GM18951 (cell line): ENCODE data around the gene TMEM200B.
"Not testable (repeated sequence)": the region's sequence is repeated elsewhere in the genome, so short reads cannot be mapped to it uniquely, and the experiment has no call there.

ENCODE experiments used
- POLR2A ChIP-seq: IDR thresholded peaks from 4 replicates; pipeline ENCODE4 v1.6.1; 2011; ENCODE audit warnings: mild to moderate bottlenecking; ENCODE audit not compliant: insufficient read length, insufficient read depth; ENCODE audit errors: extremely low read depth
- in situ Hi-C: fragments of 300-500 bp; cut with MboI; formaldehyde crosslinking; loops from one replicate; pipeline ENCODE4 v1.12.0; 2022; ENCODE audit warnings: low sequenced_read_pairs, mixed read lengths, inconsistent platforms; ENCODE audit not compliant: unreplicated experiment

TMEM200B gene

DNA sequence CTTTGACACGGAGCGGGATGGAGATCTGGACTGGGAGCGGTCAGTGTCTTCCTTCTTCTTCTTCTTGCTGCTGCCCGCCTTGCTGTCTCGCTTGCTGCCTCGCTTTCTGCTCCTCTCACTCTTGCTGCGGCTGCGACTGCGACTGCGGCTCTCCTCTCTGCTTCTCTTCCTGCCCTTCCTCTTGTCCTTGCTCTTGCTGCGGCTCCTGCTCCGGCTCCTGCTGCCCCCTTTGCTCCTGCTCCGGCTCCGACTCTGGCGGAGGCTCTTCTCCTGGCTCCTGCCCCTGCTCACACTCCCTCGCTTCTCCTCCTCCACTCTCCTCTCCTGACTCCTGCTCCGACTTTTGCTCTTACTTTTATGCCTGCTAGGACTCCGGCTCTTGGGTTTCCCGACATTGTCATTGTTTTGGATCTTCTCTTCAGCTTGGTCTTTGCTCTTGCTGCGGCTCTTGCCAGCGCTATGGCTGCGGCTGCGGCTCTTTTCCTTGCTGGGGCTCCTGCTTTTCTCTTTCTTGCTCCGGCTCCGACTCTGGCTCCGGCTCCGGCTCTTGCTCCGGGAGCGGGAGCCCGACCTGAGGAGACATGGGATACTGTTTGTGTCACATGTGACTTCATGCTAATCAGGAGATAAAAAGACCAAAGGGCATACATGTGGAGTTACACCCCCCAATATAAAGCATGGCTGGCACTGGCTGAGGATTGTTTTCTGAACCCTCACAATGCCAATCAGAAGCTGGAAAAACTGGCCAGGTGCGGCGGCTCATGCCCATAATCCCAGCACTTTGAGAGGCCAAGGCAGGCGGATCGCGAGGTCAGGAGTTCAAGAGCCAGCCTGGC, 25.2 kb upstream of the TMEM200B start:
- in situ Hi-C loops, result no loop called here
- TF ChIP-seq POLR2A, result no peak

DNA sequence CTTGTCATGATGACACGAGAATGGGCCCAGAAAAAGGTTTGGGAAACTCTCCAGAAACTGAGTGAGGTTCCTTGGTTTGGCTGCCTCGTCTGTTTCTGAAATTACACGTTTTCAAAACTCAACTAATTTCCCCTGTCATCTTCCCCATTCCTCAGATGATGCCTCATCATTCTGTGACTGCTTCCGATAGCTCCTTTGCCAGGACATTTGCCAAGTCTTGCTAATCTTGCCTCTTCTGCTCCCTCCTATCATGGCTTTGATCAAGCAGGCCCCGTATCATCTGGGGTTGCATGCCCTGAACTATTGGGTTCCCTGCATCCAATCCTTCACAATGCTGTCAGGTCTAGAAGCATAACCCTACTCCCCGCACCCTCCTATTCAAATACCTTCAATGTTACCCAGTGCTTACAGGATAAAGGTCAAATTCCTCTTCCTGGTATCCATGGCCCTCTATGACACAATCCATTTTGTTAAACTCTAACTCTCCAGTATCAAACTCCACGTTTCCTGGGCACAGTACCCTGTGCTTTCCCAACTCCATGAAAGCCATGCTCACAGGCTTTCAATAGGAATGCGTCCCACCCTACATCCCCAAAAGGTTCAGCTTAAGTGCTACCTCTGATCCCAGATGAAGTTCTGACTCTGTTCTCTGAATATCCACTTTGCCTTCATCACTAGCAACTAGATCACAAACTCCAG, 22.2 kb upstream of the TMEM200B start:
- no peak for TF ChIP-seq POLR2A
- in situ Hi-C loops, result no loop called here

DNA sequence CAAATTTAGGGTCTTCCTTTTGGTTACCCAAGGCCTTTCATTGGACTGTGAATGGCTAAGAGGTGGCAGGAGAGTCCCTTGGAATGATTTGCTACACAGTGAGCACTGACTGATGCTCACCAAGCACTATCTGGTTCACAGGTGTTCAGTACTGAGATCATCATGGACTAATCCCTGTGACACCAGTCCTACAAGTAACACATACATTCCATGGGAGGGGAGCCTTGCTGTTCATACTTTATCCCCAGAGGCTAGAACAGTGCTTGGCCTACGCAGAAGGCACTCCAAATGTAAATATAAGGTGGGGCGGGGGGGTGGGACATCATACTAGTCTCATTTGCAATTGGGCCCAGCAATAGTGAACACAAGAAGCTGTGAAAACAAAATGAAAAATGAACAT, 20.5 kb upstream of the TMEM200B start:
- TF ChIP-seq POLR2A, result no peak
- in situ Hi-C loops, result no loop called here

DNA sequence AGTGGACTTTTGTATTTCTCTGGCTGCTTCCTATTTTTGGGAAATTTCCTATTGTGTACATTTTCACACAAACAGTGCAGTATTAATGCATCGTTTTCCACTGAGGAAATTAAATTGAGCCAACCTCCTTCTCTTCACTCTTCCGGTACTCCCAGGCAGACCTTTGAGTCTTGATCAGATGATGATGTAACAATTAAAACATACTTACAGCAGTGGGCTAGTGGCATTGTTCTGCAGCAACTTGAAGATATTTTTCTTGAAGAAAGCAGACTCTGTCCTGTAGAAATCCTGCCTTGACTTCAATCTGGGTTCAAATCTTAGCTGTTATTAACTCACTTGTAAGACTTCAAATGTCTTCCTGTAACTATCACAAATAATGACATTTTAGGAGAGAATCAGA, 19.0 kb upstream of the TMEM200B start:
- in situ Hi-C loops, result no loop called here
- no peak for TF ChIP-seq POLR2A

DNA sequence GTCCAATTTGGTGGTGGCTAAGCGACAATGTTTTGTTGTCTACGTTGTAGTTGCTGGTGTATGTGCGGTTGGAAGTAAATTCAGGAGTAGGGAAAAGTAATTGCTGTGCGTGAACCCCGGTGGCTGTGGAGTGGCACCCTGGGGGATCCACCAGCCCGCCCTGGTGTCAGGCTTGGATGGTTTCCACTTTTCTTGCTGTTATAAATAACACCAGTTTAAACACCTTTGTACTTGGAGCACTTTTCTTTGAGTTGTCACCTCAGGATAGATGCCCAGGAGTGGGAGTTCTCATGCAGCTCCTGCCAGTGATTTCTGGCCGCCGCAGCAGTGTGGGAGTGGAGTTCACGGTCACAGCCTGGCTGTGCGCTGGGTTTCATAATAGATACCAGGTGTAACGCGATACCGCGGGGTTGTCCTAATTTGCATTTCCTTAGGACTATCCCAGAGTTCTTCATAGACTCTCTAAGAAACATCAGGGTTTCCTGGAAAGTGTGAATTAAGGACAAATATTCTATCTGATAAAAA, 12.8 kb upstream of the TMEM200B start:
- in situ Hi-C loops, result no loop called here
- TF ChIP-seq POLR2A, result no peak

DNA sequence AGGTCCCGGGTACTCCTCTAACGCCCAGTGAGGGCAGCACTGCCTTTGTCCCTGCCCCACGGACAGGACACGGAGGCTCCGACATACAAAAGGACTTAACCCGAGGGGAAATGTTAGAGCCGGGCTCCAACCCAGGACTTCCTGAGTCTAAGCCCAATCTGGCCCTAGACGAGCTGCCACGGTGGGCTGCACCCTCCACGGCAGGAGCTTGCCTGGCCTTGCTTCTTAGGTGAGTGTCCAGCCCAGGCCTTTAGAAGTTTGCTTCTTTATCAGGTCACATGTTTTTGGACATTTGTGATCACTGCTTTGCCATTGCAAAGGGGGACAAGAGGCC, 11.0 kb upstream of the TMEM200B start:
- no peak for TF ChIP-seq POLR2A
- in situ Hi-C loops, result no loop called here

DNA sequence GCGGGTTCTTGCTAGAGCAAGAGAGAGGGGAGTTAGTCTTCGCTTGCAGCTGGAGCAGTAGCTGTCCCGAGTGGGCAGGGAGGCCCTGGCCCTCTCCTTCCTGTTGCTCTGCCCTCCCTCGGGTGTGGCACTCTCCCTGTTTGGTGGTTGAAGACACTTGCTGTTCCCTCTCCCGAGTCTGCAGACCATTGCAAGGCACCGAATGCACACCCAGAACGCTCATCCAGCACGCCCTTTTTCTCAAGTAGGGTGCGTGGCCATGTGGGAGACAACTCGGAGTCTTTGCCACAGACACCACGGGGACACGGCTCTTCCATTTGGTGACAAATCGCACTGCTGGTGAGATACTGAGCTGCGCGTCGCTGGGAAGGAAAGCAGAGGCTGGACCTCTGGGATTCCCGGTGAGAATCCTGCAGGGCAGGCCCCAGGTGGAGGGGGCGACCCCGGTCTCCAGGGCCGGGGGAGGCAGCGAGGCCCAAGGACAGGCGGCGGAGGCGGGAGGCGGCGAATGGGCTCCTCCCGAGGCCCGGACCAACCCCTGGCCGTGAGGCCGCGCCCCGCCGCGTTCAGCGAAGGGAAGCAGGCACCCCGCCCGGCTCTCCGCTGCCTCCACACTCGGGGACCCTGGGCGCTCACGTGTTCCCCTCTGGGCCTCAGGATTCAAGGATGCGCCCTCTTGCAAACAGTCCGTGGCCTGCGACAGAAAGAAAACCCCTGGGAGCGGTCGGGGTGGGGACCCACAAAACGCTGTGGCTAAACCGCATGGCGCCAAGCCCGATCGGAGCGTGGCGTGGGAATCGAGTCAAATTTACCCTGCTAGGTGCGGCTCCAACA, 10.4 kb upstream of the TMEM200B start:
- in situ Hi-C loops, result no loop called here
- TF ChIP-seq POLR2A, result no peak

DNA sequence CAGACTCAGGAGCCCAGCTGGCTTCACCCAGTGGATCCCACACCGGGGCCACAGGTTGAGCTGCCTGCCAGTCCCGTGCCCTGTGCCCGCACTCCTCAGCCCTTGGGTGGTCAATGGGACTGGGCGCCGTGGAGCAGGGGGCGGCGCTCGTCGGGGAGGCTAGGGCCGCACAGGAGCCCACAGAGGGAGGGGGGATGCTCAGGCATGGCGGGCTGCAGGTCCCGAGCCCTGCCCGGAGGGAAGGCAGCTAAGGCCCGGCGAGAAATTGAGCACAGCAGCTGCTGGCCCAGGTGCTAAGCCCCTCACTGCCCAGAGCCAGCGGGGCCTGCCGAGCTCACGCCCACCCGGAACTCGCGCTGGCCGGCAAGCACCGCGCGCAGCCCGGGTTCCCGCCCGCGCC, 7.4 kb upstream of the TMEM200B start:
- in situ Hi-C loops, result not testable (repeated sequence)

DNA sequence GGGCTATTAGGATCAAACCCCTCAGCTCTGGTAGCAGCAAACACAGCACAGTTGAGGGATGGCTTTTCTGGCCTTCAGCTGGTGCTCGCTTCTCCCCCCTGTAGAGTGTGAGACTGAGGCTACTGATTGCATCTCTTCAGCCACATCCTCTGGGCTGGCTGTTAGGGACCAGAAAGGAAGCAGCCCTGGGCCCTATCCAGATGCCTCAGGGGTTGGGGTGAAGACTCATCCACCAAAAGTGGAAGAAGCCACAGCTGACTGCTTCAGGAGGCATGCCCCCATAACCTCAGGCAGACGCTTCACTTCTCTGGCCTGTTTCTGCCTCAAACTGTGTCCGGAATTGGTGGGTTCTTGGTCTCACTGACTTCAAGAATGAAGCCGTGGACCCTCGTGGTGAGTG, 6.2 kb upstream of the TMEM200B start:
- no peak for TF ChIP-seq POLR2A
- in situ Hi-C loops, result no loop called here

DNA sequence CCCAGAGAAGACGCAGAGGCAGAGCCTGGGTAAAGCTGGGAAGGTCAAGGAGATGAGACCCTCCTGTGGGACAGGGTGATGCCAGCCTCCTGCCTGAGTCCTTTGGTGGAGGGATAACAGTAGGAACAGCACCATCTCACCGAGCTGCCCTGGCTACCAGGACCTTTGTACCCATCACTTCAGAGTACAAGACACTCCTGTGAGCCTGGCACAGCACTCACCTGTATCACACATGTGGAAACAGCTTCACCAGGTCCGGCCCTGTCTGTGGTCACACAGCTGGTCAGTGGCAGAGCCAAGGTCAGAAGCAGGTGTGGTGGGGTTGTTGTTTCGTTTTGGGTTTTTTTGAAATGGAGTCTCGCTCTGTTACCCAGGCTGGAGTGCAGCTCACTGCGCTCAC, 5.0 kb upstream of the TMEM200B start:
- no peak for TF ChIP-seq POLR2A
- in situ Hi-C loops, result no loop called here

DNA sequence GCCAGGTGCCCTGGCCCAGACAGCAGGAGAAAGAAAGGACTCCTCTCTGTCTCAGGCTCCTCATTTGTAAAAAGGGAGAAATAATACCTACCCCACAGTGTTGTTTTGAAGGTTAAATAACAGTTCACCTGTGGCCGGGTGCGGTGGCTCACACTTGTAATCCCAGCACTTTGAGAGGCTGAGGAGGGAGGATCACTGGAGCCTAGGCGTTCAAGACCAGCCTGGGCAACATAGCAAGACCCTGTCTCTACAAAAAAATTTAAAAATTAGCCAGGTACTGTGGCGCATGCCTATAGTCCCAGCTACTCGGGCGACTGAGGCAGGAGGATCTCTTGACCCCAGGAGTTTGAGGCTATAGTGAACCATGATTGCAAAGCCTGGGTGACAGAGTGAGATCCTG, 2.5 kb upstream of the TMEM200B start:
- in situ Hi-C loops, result no loop called here

DNA sequence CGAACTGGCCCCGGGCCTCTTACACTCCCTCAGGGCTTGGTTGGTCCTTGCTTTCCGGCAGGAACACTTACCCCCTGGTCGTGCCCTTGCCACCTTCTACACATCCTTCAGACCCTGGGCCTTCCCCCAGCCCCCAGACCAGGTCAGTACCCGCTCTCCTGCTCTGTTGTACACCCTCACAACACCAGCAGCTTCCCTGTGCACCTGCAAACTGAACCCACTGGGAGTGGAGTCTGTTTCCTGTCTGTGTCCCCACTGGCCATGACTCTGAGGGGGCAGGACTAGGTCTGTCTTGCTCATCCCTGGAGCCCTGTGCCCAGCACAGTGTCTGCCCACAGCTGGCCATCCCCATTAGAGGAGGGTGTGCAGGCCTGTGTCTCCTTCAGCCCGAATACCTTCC, 2.1 kb upstream of the TMEM200B start:
- in situ Hi-C loops, result no loop called here
- no peak for TF ChIP-seq POLR2A

More for the DNA sequence above, 2.5 kb upstream of the TMEM200B start:
- TF ChIP-seq POLR2A, result no peak

DNA sequence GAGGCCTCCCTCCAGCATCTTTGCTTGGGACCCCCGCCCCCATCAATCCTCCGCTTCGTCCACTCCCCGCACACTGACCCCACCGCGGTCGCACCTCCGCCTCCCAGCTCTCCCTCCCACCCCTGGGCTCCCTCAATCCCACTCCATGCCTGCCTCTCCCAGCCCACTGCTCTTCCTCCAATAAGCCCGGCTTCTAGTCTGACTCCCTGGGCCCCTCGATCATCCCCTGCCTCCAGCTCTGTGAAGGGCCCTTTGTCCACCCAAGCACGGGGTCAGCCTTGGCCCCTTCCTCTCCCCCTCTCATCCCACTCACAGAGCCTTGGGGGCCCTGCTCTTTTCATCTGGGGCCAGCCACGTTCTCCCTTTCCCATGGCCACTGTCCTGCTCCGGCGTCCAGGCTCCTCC, 1.5 kb upstream of the TMEM200B start:
- in situ Hi-C loops, result no loop called here
- no peak for TF ChIP-seq POLR2A

DNA sequence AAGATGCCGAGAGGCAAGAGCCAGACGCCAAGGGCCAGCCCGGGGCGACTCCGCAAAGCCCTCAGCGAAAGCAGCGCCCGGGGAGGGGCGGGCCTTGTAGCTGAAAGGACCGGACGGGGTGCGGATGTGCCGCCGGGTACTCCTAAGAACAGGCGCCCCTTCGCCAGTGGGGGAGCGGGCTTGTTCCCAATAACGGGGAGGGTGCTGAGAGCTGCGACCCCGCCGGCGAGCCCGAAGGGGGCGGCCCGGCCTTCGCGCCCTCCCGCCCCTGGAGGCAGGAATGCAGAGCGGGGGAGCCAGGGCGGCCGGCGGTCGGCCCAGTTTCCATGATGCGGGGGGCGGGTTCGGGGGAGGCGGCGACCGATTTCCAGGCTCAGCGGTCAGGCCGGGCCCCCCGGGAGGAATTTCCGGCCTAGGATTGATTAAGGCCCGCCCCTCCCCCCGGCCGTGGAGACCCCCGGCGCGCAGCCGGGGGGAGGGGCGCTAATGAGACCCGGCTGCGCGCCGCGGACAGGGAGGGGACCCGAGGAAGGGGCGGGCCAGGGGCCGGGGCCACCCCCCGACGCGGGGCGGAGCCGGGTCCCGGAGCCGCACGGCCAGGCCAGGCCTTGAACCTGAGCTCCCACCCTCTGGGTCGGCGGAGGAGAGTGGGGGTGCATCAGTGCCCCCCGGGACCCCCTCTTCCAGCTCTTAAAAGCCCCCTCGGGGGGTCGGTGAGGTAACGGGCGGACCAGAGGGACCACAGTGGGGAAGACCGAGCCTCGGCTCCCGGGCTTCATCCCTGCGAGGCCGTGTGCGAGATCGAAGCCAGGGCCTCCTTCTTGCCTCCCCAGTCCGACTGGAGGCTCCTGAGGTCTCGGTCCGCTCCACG, 898 bp upstream of the TMEM200B start:
- in situ Hi-C loops, result no loop called here
- no peak for TF ChIP-seq POLR2A
